ENCODE results near the gene CIAO1. TPM values are rescaled to one million over a fixed set of nuclear protein-coding genes. Genes with fewer than 3 reads are reported as not detected.
"Not testable (repeated sequence)": the region's sequence is repeated elsewhere in the genome, so short reads cannot be mapped to it uniquely, and the experiment has no call there.

The CIAO1 gene
- polyA plus RNA-seq (ENCODE audit: low read depth in 6 of 6) = 100 to 1,000 TPM in 1 of 6 donors, 10 to 100 TPM in 5; 57.8 to 101 (median 92.2) TPM

DNA sequence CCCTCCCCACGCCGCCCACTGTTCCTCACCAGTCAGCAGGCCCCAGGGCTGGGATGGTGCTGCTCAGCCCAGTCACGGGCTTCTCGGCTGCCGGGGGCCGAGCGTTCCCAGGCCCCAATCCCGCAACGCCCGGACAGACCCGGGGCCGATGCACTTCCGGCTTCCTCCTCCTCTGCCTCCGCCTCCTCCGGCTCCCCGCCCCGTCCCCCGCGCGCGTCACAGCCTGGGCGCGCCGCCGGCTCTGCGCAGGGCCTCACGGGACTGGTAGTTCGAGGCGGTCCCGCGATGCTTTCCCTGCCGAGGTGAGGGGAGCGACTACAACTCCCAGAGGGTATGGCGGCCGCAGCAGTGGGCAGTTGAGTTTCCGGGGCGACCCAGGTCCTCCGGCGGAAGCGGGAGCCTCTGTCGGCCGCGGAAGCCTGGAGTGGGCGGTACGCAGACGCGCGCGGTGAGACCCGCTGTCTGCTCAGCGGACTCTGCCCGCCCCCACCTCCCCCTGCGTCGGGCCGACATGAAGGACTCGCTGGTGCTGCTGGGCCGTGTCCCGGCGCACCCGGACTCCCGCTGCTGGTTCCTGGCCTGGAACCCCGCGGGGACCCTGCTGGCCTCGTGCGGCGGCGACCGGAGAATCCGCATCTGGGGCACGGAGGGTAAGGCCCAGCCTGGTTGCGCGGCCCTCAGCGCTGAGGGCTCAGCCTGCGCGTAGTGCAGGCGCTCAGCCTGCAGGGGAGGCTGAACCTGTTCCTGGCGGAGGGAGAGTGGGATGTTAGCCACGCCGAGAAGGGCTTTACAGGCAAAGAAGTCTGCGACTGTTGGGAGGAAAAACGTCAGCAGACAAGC lies at the start of gene CIAO1, which contains the start of gene TMEM127:
Gene CIAO1, plus strand, starts transcription at position 386 of the 840 bp plus-strand sequence. Its CDS starts 126 bp downstream, at position 512.
Gene TMEM127, minus strand, starts transcription at position 158 of the 840 bp plus-strand sequence. CDS start 616 bp downstream, outside the sequence.
- DNase-seq (peak; percentile 98), ATAC-seq (ENCODE audit: low read depth in 2 of 2) (peak; percentile 91)
- Mint-ChIP-seq H3K9me3 (no peaks in the 10 kb centered on the region), H3K27ac (peak within 1 kb of the TSS; percentile 79 to 98 (median 94)), H3K4me3 (peak within 1 kb of the TSS; percentile 82 to 97 (median 96)), H3K36me3 (peaks cover 6 to 9% of the 10 kb centered on the region in 2 donors), H3K4me1 (peaks cover 20 to 58% (median 26%) of the 10 kb centered on the region in 3 donors), H3K27me3 (no peaks in the 10 kb centered on the region)

DNA sequence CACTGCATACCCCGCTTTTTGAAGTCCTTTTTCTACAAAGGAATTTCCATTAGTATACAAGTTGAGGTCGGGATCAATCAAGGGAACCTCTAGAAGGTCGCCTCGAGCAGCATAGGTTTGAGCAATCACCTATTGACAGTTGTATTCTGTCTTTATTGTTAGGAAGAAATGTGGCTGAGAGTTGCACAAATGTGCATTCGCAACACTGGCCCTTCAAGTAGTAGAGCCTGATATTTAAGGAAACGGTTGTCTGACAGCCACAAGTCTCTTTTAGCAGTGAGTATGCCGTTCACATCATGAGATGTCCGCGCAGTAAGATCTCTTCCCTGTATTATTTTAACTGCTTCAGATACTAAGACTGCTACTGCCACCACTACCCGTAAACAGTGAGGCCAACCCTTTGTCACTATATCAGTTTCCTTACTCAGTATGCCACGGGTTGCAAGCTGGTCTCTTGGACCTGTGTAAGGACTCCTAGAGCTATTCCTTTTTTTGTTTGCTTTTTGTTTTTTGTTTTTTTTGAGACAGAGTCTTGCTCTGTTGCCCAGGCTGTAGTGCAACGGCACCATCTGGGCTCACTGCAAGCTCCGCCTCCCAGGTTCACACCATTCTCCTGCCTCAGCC lies 47.4 kb upstream of the CIAO1 start:
- Mint-ChIP-seq H3K4me3 (no peak overlapping the region), H3K27ac (no peak overlapping the region), H3K9me3 (no peaks in the 10 kb centered on the region), H3K36me3 (no peaks in the 10 kb centered on the region), H3K27me3 (no peaks in the 10 kb centered on the region), H3K4me1 (peaks cover 7 to 23% (median 18%) of the 10 kb centered on the region in 3 donors)
- DNase-seq (no peak), ATAC-seq (ENCODE audit: low read depth in 2 of 2) (no peak)

DNA sequence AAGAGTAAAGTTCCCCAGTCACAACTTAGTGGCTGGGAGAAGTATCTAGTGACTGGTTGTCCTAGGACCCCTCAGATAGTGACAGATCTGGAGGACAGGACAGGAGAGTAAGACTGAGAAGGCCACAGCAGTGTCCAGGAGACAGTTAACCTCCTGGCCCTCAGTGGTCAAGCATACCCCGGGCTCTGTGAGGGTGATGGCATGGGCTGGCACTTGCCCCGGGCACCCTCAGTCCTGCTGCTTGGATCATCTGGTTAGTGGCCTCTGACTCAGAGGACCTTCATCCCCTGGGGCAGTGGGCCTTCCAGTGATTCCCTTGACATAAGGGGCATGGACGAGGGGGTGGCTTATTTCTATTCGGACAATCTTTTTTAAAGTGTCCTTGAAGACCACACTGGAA lies 46.1 kb upstream of the CIAO1 start:
- not testable (repeated sequence) for ATAC-seq (ENCODE audit: low read depth in 2 of 2); H3K4me3 Mint-ChIP-seq

DNA sequence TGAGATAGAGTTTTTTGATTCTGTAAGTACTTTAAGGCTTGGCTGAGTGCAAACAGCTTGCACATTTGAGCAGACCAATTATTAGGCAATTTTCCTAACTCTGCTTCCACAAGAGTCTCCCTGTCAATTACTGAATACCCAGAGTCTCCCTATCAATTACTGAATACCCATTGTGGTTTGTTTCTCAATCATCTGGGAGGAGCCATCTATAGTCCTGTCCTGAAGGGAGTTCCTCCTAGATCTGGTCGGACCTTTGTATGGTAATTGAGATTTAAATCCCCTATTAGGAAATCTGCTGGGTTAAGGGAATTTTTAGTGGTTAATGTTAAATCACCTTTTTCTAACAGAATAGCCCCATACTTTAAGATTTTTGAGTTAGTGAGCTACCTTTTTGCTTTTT lies 44.9 kb upstream of the CIAO1 start:
- H3K27me3 Mint-ChIP-seq; H3K36me3 Mint-ChIP-seq; H3K4me3 Mint-ChIP-seq; ATAC-seq (ENCODE audit: low read depth in 2 of 2); H3K9me3 Mint-ChIP-seq; DNase-seq; H3K27ac Mint-ChIP-seq: not testable (repeated sequence)
- H3K4me1 Mint-ChIP-seq = peaks cover 12 to 27% (median 21%) of the 10 kb centered on the region in 3 donors

More for the DNA sequence above, 46.1 kb upstream of the CIAO1 start:
- H3K27ac Mint-ChIP-seq, DNase-seq, H3K9me3 Mint-ChIP-seq, H3K36me3 Mint-ChIP-seq, H3K27me3 Mint-ChIP-seq: not testable (repeated sequence)
- peaks cover 8 to 26% (median 22%) of the 10 kb centered on the region in 3 donors for H3K4me1 Mint-ChIP-seq

DNA sequence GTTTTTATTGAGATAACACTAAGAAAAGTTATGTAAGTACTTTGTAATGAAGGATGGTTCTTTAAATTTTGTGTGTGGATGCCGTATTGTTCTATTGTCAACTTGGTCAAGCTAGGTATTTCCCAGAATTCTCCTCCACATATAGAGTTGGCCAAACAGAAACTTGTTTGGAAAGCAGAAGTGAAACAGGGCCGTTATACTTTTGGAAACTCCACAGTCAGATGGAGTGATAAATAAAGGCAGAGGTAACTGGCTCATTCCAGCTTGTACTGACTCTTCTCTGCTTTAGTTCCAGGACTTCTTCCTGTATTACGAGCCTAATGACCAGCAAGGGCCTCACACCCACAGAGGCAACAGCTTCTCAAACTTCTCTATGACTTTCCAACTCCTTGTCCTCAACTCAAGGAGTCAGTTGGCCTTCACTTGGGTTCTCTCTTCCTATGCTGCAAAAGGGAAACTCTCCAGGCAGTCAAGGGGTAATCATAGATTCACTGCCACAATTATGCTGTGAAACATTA lies 41.0 kb upstream of the CIAO1 start:
- no peaks in the 10 kb centered on the region for H3K27me3 Mint-ChIP-seq
- no peaks in the 10 kb centered on the region for H3K36me3 Mint-ChIP-seq
- H3K27ac Mint-ChIP-seq = peak overlapping the region; percentile 46 to 89 (median 82)
- DNase-seq (peak; percentile 33), ATAC-seq (ENCODE audit: low read depth in 2 of 2) (peak; percentile 97)
- peaks cover 12 to 21% (median 21%) of the 10 kb centered on the region in 3 donors for H3K4me1 Mint-ChIP-seq
- peak overlapping the region in 4 of 8 donors; percentile 8 to 55 (median 46) for H3K4me3 Mint-ChIP-seq
- no peaks in the 10 kb centered on the region for H3K9me3 Mint-ChIP-seq

GRCh38 chr2:96231316-96231715 lies 34.7 kb upstream of the CIAO1 start:
- no peaks in the 10 kb centered on the region for H3K36me3 Mint-ChIP-seq
- no peak overlapping the region for H3K4me3 Mint-ChIP-seq
- no peaks in the 10 kb centered on the region for H3K27me3 Mint-ChIP-seq
- H3K27ac Mint-ChIP-seq = peak overlapping the region in 1 of 6 donors; percentile 53
- H3K4me1 Mint-ChIP-seq = peaks cover 16 to 20% (median 19%) of the 10 kb centered on the region in 3 donors
- ATAC-seq (ENCODE audit: low read depth in 2 of 2) (no peak), DNase-seq (no peak)
- no peaks in the 10 kb centered on the region for H3K9me3 Mint-ChIP-seq

GRCh38 chr2:96233436-96233835 lies 32.6 kb upstream of the CIAO1 start:
- H3K27ac Mint-ChIP-seq = peak overlapping the region in 3 of 6 donors; percentile 29 to 87 (median 47)
- H3K4me1 Mint-ChIP-seq = peaks cover 16 to 20% (median 19%) of the 10 kb centered on the region in 3 donors
- peak overlapping the region in 3 of 8 donors; percentile 25 to 71 (median 63) for H3K4me3 Mint-ChIP-seq
- H3K36me3 Mint-ChIP-seq = no peaks in the 10 kb centered on the region
- no peaks in the 10 kb centered on the region for H3K9me3 Mint-ChIP-seq
- H3K27me3 Mint-ChIP-seq = no peaks in the 10 kb centered on the region
- DNase-seq (no peak), ATAC-seq (ENCODE audit: low read depth in 2 of 2) (peak; percentile 8 to 9)

- no peaks in the 10 kb centered on the region for H3K27me3 Mint-ChIP-seq
- DNase-seq (peak; percentile 46), ATAC-seq (ENCODE audit: low read depth in 2 of 2) (peak; percentile 99)
- peak overlapping the region in 3 of 8 donors; percentile 14 to 71 (median 63) for H3K4me3 Mint-ChIP-seq
- H3K27ac Mint-ChIP-seq = peak overlapping the region in 3 of 6 donors; percentile 29 to 87 (median 47)
- H3K36me3 Mint-ChIP-seq = no peaks in the 10 kb centered on the region
- H3K4me1 Mint-ChIP-seq = peaks cover 16 to 20% (median 19%) of the 10 kb centered on the region in 3 donors
- no peaks in the 10 kb centered on the region for H3K9me3 Mint-ChIP-seq
These were observed 32.1 kb upstream of the CIAO1 start for GRCh38 chr2:96233880-96234316.

GRCh38 chr2:96236882-96237281 lies 29.1 kb upstream of the CIAO1 start:
- Mint-ChIP-seq H3K36me3 (no peaks in the 10 kb centered on the region), H3K27me3 (no peaks in the 10 kb centered on the region), H3K27ac (no peak overlapping the region), H3K9me3 (no peaks in the 10 kb centered on the region), H3K4me1 (peaks cover 22 to 33% (median 24%) of the 10 kb centered on the region in 3 donors), H3K4me3 (no peak overlapping the region)
- ATAC-seq (ENCODE audit: low read depth in 2 of 2) (no peak), DNase-seq (no peak)

DNA sequence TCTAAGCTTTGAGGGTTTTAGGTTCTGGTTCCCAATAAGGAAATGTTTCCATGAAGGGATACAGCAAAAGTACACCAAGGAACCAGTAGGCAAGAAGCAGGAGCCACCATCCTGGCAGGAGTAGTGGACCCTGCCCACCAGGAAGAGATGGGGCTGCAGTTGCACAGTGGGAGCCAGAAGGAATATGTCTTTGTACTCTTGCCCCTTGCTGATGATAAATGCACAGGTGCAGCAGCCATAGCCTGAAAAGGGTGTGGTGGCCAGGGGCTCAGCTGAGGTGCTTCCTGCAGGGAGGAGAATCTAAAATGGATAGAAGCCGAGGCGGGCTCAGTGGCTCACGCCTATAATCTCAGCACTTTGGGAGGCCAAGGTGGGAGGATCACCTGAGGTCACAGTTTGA lies 27.8 kb upstream of the CIAO1 start:
- no peaks in the 10 kb centered on the region for H3K27me3 Mint-ChIP-seq
- H3K4me3 Mint-ChIP-seq = no peak overlapping the region
- DNase-seq = no peak
- H3K27ac Mint-ChIP-seq = no peak overlapping the region
- ATAC-seq (ENCODE audit: low read depth in 2 of 2) = no peak
- H3K9me3 Mint-ChIP-seq = no peaks in the 10 kb centered on the region
- H3K36me3 Mint-ChIP-seq = no peaks in the 10 kb centered on the region
- H3K4me1 Mint-ChIP-seq = peaks cover 32 to 41% (median 37%) of the 10 kb centered on the region in 3 donors

- peak overlapping the region in 1 of 8 donors; percentile 59 for H3K4me3 Mint-ChIP-seq
- ATAC-seq (ENCODE audit: low read depth in 2 of 2) (no peak), DNase-seq (no peak)
- H3K9me3 Mint-ChIP-seq = no peaks in the 10 kb centered on the region
- H3K27me3 Mint-ChIP-seq = no peaks in the 10 kb centered on the region
- no peaks in the 10 kb centered on the region for H3K36me3 Mint-ChIP-seq
- H3K4me1 Mint-ChIP-seq = peaks cover 27 to 36% (median 30%) of the 10 kb centered on the region in 3 donors
- peak overlapping the region in 1 of 6 donors; percentile 12 for H3K27ac Mint-ChIP-seq
These were observed 26.9 kb upstream of the CIAO1 start for GRCh38 chr2:96239091-96239490.

GRCh38 chr2:96239745-96240264 lies 26.2 kb upstream of the CIAO1 start:
- DNase-seq (no peak), ATAC-seq (ENCODE audit: low read depth in 2 of 2) (no peak)
- Mint-ChIP-seq H3K9me3 (no peaks in the 10 kb centered on the region), H3K27ac (peak overlapping the region in 3 of 6 donors; percentile 40 to 88 (median 44)), H3K4me1 (peaks cover 24 to 32% (median 28%) of the 10 kb centered on the region in 3 donors), H3K27me3 (no peaks in the 10 kb centered on the region), H3K4me3 (no peak overlapping the region), H3K36me3 (no peaks in the 10 kb centered on the region)
